HCT116 (cell line): ENCODE measurements around the gene KIF5A. TPM values are rescaled to one million over a fixed set of nuclear protein-coding genes. Genes with fewer than 3 reads are reported as not detected.

Source experiments
- ATAC-seq: fragments of 200-7000 bp; cut with Tn5 transposase; 2 replicates; pipeline ENCODE4 v1.9.1; 2020; ENCODE audit warnings: mild to moderate bottlenecking, moderate library complexity
- BruUV-seq: library from RNA; stranded (reverse); fragments of 400-500 nt; replicated peaks from 2 replicates; lab custom pipeline; 2021; lab: Mats Ljungman, UMichigan
- CTCF ChIA-PET: fragments of 300-600 bp; sonication (Branson Sonifier 250); formaldehyde crosslinking; loops from one replicate; lab custom pipeline; 2021; ENCODE audit warnings: antibody characterized with exemption; lab: Charles Lee
- POLR2A ChIA-PET: fragments of 300-600, 350-600 bp; sonication (Branson Sonifier 250); formaldehyde crosslinking; loops from one replicate; lab custom pipeline; 2021; ENCODE audit warnings: antibody characterized with exemption; lab: Charles Lee
- RAD21 ChIA-PET, 2 experiments: fragments of 300-600 bp; sonication (Branson Sonifier 250); formaldehyde crosslinking; loops; one replicate each; lab custom pipeline; 2023; ENCODE audit warnings: low total read pairs in 2 of 2; ENCODE audit not compliant: uncharacterized antibody in 2 of 2, unreplicated experiment in 2 of 2, low non-redundant PET in 1 of 2; lab: Charles Lee
- DNase-seq: peaks from one replicate; pipeline ENCODE4 v3.0.0-alpha.2; 2010; ENCODE audit warnings: low read depth, low spot score
- H2AFZ ChIP-seq: fragments of 200-600 bp; shearing (Covaris generic), sonication (generic); 2 replicates; pipeline ENCODE4 v1.6.1; 2017; ENCODE audit warnings: low read depth, mixed run types, mixed read lengths, antibody characterized with exemption, low read length; ENCODE audit not compliant: poor library complexity, severe bottlenecking
- H3K27ac ChIP-seq: 2 replicates; pipeline ENCODE4 v1.5.1; 2012; ENCODE audit warnings: low read depth, low read length
- H3K27me3 ChIP-seq: fragments of 200-600 bp; sonication (generic); 2 replicates; pipeline ENCODE4 v1.6.1; 2016; ENCODE audit warnings: mixed run types, low read length, mixed read lengths; ENCODE audit not compliant: insufficient read depth
- H3K36me3 ChIP-seq, 2 experiments: fragments of 200-500 bp in 1 of 2; fragments of 200-600 bp in 1 of 2; sonication (Bioruptor generic) in 1 of 2; sonication (generic) in 1 of 2; 2 replicates each; pipeline versions ENCODE4 v1.5.1 to v1.6.1; 2014 to 2016; ENCODE audit warnings: low read length in 2 of 2, inconsistent platforms in 1 of 2, mixed read lengths in 1 of 2, mixed run types in 1 of 2; ENCODE audit not compliant: insufficient read depth in 2 of 2, control insufficient read depth in 1 of 2
- H3K4me1 ChIP-seq, 2 experiments: fragments of 200-600 bp in 1 of 2; sonication (generic) in 1 of 2; 2 replicates each; pipeline versions ENCODE4 v1.5.1 to v1.6.1; 2012 to 2017; ENCODE audit warnings: low read length in 2 of 2, inconsistent platforms in 1 of 2, mild to moderate bottlenecking in 1 of 2, mixed read lengths in 1 of 2, mixed run types in 1 of 2, moderate library complexity in 1 of 2; ENCODE audit not compliant: insufficient read depth in 2 of 2, control insufficient read depth in 1 of 2
- H3K4me2 ChIP-seq: fragments of 200-600 bp; sonication (generic); 2 replicates; pipeline ENCODE4 v1.6.1; 2017; ENCODE audit warnings: mixed run types, low read length, mixed read lengths
- H3K4me3 ChIP-seq, 2 experiments: fragments of 200-600 bp in 1 of 2; sonication (generic) in 1 of 2; replicated peaks in 1 of 2; 2 replicates each; pipeline ENCODE4 v1.5.1; 2011 to 2016; ENCODE audit warnings: low read length in 2 of 2, control low read depth in 1 of 2, low read depth in 1 of 2, mild to moderate bottlenecking in 1 of 2, mixed read lengths in 1 of 2, mixed run types in 1 of 2
- H3K79me2 ChIP-seq: fragments of 200-600 bp; sonication (generic); 2 replicates; pipeline ENCODE4 v1.6.1; 2017; ENCODE audit warnings: mild to moderate bottlenecking, mixed run types, low read length, moderate library complexity, mixed read lengths; ENCODE audit not compliant: insufficient read depth
- H3K9ac ChIP-seq: fragments of 200-600 bp; sonication (generic); 2 replicates; pipeline ENCODE4 v1.6.1; 2016; ENCODE audit warnings: low read length, mixed read lengths
- H3K9me2 ChIP-seq: fragments of 200-600 bp; sonication (generic), shearing (Covaris generic); 2 replicates; pipeline ENCODE4 v1.6.1; 2017; ENCODE audit warnings: mixed run types, mild to moderate bottlenecking, moderate library complexity; ENCODE audit not compliant: insufficient read depth
- H3K9me3 ChIP-seq, 2 experiments: fragments of 200-500 bp in 1 of 2; fragments of 200-600 bp in 1 of 2; sonication (Bioruptor generic) in 1 of 2; sonication (generic) in 1 of 2; 2 replicates each; pipeline ENCODE4 v1.6.1; 2014 to 2017; ENCODE audit warnings: low read length in 2 of 2, mixed read lengths in 2 of 2, inconsistent platforms in 1 of 2, low read depth in 1 of 2, mild to moderate bottlenecking in 1 of 2, mixed run types in 1 of 2, moderate library complexity in 1 of 2; ENCODE audit not compliant: control insufficient read depth in 1 of 2, insufficient read depth in 1 of 2
- H4K20me1 ChIP-seq: fragments of 200-600 bp; sonication (generic), shearing (Covaris generic); 2 replicates; pipeline ENCODE4 v1.6.1; 2017; ENCODE audit warnings: mixed run types, mild to moderate bottlenecking, moderate library complexity; ENCODE audit not compliant: insufficient read depth
- ELF1 ChIP-seq: IDR thresholded peaks from 2 replicates; pipeline ENCODE4 v1.6.1; 2012; ENCODE audit warnings: low read depth, borderline replicate concordance
- POLR2A ChIP-seq: IDR thresholded peaks from 2 replicates; pipeline ENCODE4 v1.7.0; 2011; ENCODE audit warnings: borderline replicate concordance; ENCODE audit not compliant: insufficient read depth, insufficient read length; ENCODE audit errors: extremely low read depth
- RAD21 ChIP-seq: IDR thresholded peaks from 2 replicates; pipeline ENCODE4 v1.6.1; 2012; ENCODE audit warnings: low read depth, mild to moderate bottlenecking
- SIN3A ChIP-seq: IDR thresholded peaks from 2 replicates; pipeline ENCODE4 v1.6.1; 2012; ENCODE audit warnings: low read depth
- YY1 ChIP-seq: IDR thresholded peaks from 2 replicates; pipeline ENCODE4 v1.6.1; 2011; ENCODE audit warnings: low read length, low read depth, moderate library complexity, mild to moderate bottlenecking; ENCODE audit not compliant: insufficient replicate concordance; ENCODE audit errors: extremely low read depth
- ZFX ChIP-seq: fragments of 450-650 bp; IDR thresholded peaks from 2 replicates; pipeline ENCODE4 v1.6.1; 2017
- ZNF274 ChIP-seq: fragments of 200-500 bp; sonication (Bioruptor generic); IDR thresholded peaks from 2 replicates; pipeline ENCODE4 v1.6.1; 2014; ENCODE audit warnings: mild to moderate bottlenecking, low read depth, low read length, inconsistent platforms
- intact Hi-C: fragments of 100-400 bp; cut with micrococcal nuclease; formaldehyde crosslinking; loops from 2 replicates; pipeline ENCODE4 v1.10.0; 2022
- total RNA-seq: library from RNA; stranded (reverse); gene quantifications from one replicate; pipeline ENCODE4 v1.2.1, GENCODE V29; 2021; ENCODE audit not compliant: unreplicated experiment
- TF ChIP-seq, protein P1 (sequence below), 3 experiments: fragments of 200-600 bp in 1 of 3; sonication (generic) in 1 of 3; IDR thresholded peaks in 2 of 3; conservative IDR thresholded peaks in 1 of 3; 2 replicates each; pipeline ENCODE4 v1.5.1; 2012 to 2017; ENCODE audit warnings: low read depth in 2 of 3, low read length in 2 of 3, antibody characterized with exemption in 1 of 3, borderline replicate concordance in 1 of 3, control low read depth in 1 of 3, mild to moderate bottlenecking in 1 of 3, mixed read lengths in 1 of 3, mixed run types in 1 of 3, moderate library complexity in 1 of 3; ENCODE audit not compliant: insufficient read depth in 1 of 3
- TF ChIP-seq, protein P2 (sequence below): IDR thresholded peaks from 2 replicates; pipeline ENCODE4 v1.6.1; 2012
- TF ChIP-seq, protein P3 (sequence below): IDR thresholded peaks from 2 replicates; pipeline ENCODE4 v1.6.1; 2012; ENCODE audit warnings: low read depth

KIF5A gene
- total RNA-seq, 1 experiment from 2014 or later: 5.2 TPM

DNA sequence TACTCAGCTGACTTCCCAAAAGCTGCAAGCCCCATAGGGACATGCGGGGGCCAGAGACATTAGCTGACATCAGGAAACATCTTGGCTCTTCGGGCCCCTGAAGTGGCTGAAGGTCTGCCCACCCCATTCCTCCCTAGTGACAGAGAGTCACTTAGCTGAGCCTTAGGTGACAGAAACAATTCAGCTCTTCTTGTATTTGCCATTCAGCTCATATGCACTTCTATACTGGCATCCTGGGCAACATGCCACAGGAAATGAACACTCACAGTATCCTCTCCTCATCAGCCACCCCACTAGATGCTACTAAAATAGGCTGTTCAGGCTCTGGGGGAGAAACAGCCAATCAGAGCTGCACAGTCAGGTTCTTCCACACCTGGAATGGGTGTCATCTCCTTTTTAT lies 6.3 kb upstream of the KIF5A start:
- Histone ChIP-seq H3K27me3 (no peaks in the 10 kb centered on the region), H3K36me3 (peaks cover 4% of the 10 kb centered on the region in 2 experiments; a peak in 2 of 4 replicates), H3K27ac (no peak overlapping the region)
- POLR2A ChIA-PET: interaction anchor here (1.4 kb wide), 1 partner anchor 22 kb away, joined by 3 read pairs; no protein-coding TSS in a partner anchor
- TF ChIP-seq POLR2A: no peak
- no peak for TF ChIP-seq SIN3A
- TF ChIP-seq, protein P1, sequence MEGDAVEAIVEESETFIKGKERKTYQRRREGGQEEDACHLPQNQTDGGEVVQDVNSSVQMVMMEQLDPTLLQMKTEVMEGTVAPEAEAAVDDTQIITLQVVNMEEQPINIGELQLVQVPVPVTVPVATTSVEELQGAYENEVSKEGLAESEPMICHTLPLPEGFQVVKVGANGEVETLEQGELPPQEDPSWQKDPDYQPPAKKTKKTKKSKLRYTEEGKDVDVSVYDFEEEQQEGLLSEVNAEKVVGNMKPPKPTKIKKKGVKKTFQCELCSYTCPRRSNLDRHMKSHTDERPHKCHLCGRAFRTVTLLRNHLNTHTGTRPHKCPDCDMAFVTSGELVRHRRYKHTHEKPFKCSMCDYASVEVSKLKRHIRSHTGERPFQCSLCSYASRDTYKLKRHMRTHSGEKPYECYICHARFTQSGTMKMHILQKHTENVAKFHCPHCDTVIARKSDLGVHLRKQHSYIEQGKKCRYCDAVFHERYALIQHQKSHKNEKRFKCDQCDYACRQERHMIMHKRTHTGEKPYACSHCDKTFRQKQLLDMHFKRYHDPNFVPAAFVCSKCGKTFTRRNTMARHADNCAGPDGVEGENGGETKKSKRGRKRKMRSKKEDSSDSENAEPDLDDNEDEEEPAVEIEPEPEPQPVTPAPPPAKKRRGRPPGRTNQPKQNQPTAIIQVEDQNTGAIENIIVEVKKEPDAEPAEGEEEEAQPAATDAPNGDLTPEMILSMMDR (IDR thresholded peaks at IDR 0.05 in 2 of 3, conservative IDR thresholded peaks at IDR 0.05 in 1 of 3; ENCODE audit: borderline replicate concordance in 1 of 3, insufficient read depth in 1 of 3, low read depth in 2 of 3, low read length in 2 of 3): no peak
- no peak for TF ChIP-seq RAD21
- TF ChIP-seq ELF1: no peak
- TF ChIP-seq ZFX: no peak
- TF ChIP-seq, protein P2, sequence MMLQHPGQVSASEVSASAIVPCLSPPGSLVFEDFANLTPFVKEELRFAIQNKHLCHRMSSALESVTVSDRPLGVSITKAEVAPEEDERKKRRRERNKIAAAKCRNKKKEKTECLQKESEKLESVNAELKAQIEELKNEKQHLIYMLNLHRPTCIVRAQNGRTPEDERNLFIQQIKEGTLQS: no peak
- TF ChIP-seq, protein P3, sequence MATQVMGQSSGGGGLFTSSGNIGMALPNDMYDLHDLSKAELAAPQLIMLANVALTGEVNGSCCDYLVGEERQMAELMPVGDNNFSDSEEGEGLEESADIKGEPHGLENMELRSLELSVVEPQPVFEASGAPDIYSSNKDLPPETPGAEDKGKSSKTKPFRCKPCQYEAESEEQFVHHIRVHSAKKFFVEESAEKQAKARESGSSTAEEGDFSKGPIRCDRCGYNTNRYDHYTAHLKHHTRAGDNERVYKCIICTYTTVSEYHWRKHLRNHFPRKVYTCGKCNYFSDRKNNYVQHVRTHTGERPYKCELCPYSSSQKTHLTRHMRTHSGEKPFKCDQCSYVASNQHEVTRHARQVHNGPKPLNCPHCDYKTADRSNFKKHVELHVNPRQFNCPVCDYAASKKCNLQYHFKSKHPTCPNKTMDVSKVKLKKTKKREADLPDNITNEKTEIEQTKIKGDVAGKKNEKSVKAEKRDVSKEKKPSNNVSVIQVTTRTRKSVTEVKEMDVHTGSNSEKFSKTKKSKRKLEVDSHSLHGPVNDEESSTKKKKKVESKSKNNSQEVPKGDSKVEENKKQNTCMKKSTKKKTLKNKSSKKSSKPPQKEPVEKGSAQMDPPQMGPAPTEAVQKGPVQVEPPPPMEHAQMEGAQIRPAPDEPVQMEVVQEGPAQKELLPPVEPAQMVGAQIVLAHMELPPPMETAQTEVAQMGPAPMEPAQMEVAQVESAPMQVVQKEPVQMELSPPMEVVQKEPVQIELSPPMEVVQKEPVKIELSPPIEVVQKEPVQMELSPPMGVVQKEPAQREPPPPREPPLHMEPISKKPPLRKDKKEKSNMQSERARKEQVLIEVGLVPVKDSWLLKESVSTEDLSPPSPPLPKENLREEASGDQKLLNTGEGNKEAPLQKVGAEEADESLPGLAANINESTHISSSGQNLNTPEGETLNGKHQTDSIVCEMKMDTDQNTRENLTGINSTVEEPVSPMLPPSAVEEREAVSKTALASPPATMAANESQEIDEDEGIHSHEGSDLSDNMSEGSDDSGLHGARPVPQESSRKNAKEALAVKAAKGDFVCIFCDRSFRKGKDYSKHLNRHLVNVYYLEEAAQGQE: no peak
- TF ChIP-seq YY1: no peak
- no peak for TF ChIP-seq ZNF274
- TF ChIP-seq, all 23 proteins: peak for 0
- Histone ChIP-seq H3K4me3 (no peak overlapping the region), H3K9me2 (no peaks in the 10 kb centered on the region), H3K9me3 (no peaks in the 10 kb centered on the region), H2AFZ (no peak overlapping the region), H4K20me1 (no peaks in the 10 kb centered on the region), H3K9ac (no peak overlapping the region), H3K79me2 (peaks cover 24% of the 10 kb centered on the region), H3K4me1 (peaks cover 6 to 13% of the 10 kb centered on the region in 2 experiments), H3K4me2 (no peak overlapping the region)
- intact Hi-C loops: no loop called here
- ATAC-seq: no peak
- DNase-seq: no peak
- BruUV-seq: no TSS peak
- RAD21 ChIA-PET: no interaction called here
- CTCF ChIA-PET: no interaction called here
